Measurements from ENCODE around the gene FOXJ2.
A peak's percentile ranks its signal among the peaks of the same experiment; 100 is the strongest.
"Not testable (repeated sequence)": the region's sequence is repeated elsewhere in the genome, so short reads cannot be mapped to it uniquely, and the experiment has no call there.

Gene FOXJ2

GRCh38 chr12:8032242-8033152 is at the start of gene FOXJ2:
Gene FOXJ2, plus strand, starts transcription at chr12:8032716. Its CDS starts 7,117 bp downstream, at chr12:8039833.
- peak; percentile 4 for TF ChIP-seq CTCF (IDR thresholded peaks at IDR 0.05; ENCODE audit: control insufficient read depth, insufficient read depth, low read depth, low read length, missing control alignments)
- H3K4me3 ChIP-seq (ENCODE audit: control insufficient read depth, low read depth, low read length): peak within 1 kb of the TSS; percentile 84
- no peak for DNase-seq (ENCODE audit: low read depth)

- H3K4me3 ChIP-seq (ENCODE audit: control insufficient read depth, low read depth, low read length); DNase-seq (ENCODE audit: low read depth): not testable (repeated sequence)
Observed at GRCh38 chr12:7983019-7983418, 49.5 kb upstream of the FOXJ2 start.

- H3K4me3 ChIP-seq (ENCODE audit: control insufficient read depth, low read depth, low read length); DNase-seq (ENCODE audit: low read depth): not testable (repeated sequence)
Observed at GRCh38 chr12:7983460-7983859, 49.1 kb upstream of the FOXJ2 start.

GRCh38 chr12:7984900-7985299 is 47.6 kb upstream of the FOXJ2 start:
- no peak overlapping the region for H3K4me3 ChIP-seq (ENCODE audit: control insufficient read depth, low read depth, low read length)
- DNase-seq (ENCODE audit: low read depth): no peak
- TF ChIP-seq CTCF (IDR thresholded peaks at IDR 0.05; ENCODE audit: control insufficient read depth, insufficient read depth, low read depth, low read length, missing control alignments): no peak

GRCh38 chr12:7985802-7986418 is 46.6 kb upstream of the FOXJ2 start:
- no peak for TF ChIP-seq CTCF (IDR thresholded peaks at IDR 0.05; ENCODE audit: control insufficient read depth, insufficient read depth, low read depth, low read length, missing control alignments)

GRCh38 chr12:7989827-7990491 is 42.6 kb upstream of the FOXJ2 start:
- no peak for TF ChIP-seq CTCF (IDR thresholded peaks at IDR 0.05; ENCODE audit: control insufficient read depth, insufficient read depth, low read depth, low read length, missing control alignments)
- no peak overlapping the region for H3K4me3 ChIP-seq (ENCODE audit: control insufficient read depth, low read depth, low read length)
- no peak for DNase-seq (ENCODE audit: low read depth)

More at GRCh38 chr12:7985802-7986418, 46.6 kb upstream of the FOXJ2 start:
- no peak overlapping the region for H3K4me3 ChIP-seq (ENCODE audit: control insufficient read depth, low read depth, low read length)
- no peak for DNase-seq (ENCODE audit: low read depth)

GRCh38 chr12:7991535-7991934 is 41.0 kb upstream of the FOXJ2 start:
- TF ChIP-seq CTCF (IDR thresholded peaks at IDR 0.05; ENCODE audit: control insufficient read depth, insufficient read depth, low read depth, low read length, missing control alignments): no peak
- H3K4me3 ChIP-seq (ENCODE audit: control insufficient read depth, low read depth, low read length): no peak overlapping the region
- no peak for DNase-seq (ENCODE audit: low read depth)

Measured in AG09309 (cell line).